ENCODE measurements around the gene IL22RA1.

Gene IL22RA1

GRCh38 chr1:24081190-24081589, 61.8 kb downstream of the IL22RA1 start:
- H3K27ac ChIP-seq = no peak overlapping the region
- H3K9ac ChIP-seq (ENCODE audit: insufficient read length) = no peak overlapping the region
- no peak for DNase-seq (ENCODE audit: low read depth, low spot score)
- no peaks in the 10 kb centered on the region for H3K9me3 ChIP-seq (ENCODE audit: low read depth, low read length)
- no peak for TF ChIP-seq POLR2AphosphoS5 (IDR thresholded peaks at IDR 0.05; ENCODE audit: borderline replicate concordance, low read depth, low read length)
- TF ChIP-seq EZH2 (IDR thresholded peaks at IDR 0.05) = no peak
- TF ChIP-seq FOXP2 (optimal IDR thresholded peaks at IDR 0.05; ENCODE audit: control extremely low read depth, extremely low read length, insufficient read depth) = no peak
- no peak overlapping the region for H3K4me3 ChIP-seq
- no peaks in the 10 kb centered on the region for H3K36me3 ChIP-seq (ENCODE audit: insufficient read depth, low read length)

GRCh38 chr1:24080131-24080530, 62.8 kb downstream of the IL22RA1 start:
- Histone ChIP-seq H3K9me3 (ENCODE audit: low read depth, low read length) (no peaks in the 10 kb centered on the region), H3K36me3 (ENCODE audit: insufficient read depth, low read length) (no peaks in the 10 kb centered on the region), H3K27ac (no peak overlapping the region), H3K9ac (ENCODE audit: insufficient read length) (no peak overlapping the region), H3K4me3 (no peak overlapping the region)
- TF ChIP-seq POLR2AphosphoS5 (IDR thresholded peaks at IDR 0.05; ENCODE audit: borderline replicate concordance, low read depth, low read length) (no peak), EZH2 (IDR thresholded peaks at IDR 0.05) (no peak), FOXP2 (optimal IDR thresholded peaks at IDR 0.05; ENCODE audit: control extremely low read depth, extremely low read length, insufficient read depth) (no peak)
- DNase-seq (ENCODE audit: low read depth, low spot score) = no peak

DNA sequence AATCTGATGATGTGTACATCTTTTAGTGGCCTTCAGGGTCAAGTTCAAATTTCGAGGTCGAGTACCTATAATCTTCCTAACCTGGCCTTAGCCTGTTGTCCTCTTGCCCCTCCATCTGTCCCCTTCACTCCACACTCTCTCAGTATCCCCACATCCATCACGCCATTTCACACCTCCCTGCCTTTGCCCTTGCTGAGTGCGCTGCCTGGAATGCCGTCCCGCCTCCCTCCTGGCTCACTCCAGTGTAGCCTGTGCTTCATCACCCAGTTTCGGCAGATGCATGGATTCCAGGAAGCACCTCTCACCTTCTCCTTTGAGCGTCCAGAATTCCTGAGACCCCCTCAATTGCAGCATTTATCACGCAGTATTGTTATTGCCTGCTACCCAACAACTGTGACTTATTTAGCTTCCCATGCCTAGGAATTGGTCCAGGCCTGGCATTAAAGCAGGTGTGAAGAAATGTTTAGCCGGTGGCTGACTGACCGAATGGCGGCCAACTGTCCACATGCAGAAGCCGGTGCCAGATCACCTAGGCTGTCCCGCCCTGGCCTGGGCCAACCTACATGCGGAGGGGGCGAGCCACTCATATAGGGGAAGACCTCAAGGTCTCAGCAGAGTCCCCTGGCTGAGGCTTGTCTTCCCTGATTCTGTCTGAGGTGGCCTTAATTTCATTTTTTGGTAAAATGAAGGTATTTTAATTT, 65.5 kb downstream of the IL22RA1 start:
- H3K27ac ChIP-seq = no peak overlapping the region
- no peak for DNase-seq (ENCODE audit: low read depth, low spot score)
- TF ChIP-seq POLR2AphosphoS5 (IDR thresholded peaks at IDR 0.05; ENCODE audit: borderline replicate concordance, low read depth, low read length) (no peak), EZH2 (IDR thresholded peaks at IDR 0.05) (no peak), FOXP2 (optimal IDR thresholded peaks at IDR 0.05; ENCODE audit: control extremely low read depth, extremely low read length, insufficient read depth) (no peak)
- H3K9me3 ChIP-seq (ENCODE audit: low read depth, low read length) = no peaks in the 10 kb centered on the region
- H3K36me3 ChIP-seq (ENCODE audit: insufficient read depth, low read length) = no peaks in the 10 kb centered on the region
- no peak overlapping the region for H3K9ac ChIP-seq (ENCODE audit: insufficient read length)
- H3K4me3 ChIP-seq = no peak overlapping the region

DNA sequence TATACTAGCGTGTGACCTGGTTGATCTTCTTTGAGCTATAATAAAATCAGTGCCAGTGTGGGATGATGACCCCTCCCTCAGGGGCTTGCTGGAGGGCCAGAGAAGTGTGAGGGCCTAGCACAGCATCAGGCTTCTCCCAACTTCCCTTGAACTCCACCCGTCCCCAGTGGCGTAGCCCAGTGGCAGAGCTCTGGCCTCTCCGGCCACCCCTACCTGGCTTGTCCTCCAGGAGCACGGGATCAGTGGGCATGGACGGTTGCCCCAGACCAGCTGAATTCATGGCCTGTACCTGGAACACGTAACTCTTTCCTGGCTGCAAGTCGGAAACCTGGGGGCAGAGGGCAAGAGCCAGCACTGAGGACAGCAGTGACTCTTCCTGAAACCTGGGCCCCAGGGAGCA, 67.0 kb downstream of the IL22RA1 start:
- TF ChIP-seq POLR2AphosphoS5 (IDR thresholded peaks at IDR 0.05; ENCODE audit: borderline replicate concordance, low read depth, low read length) (no peak), FOXP2 (optimal IDR thresholded peaks at IDR 0.05; ENCODE audit: control extremely low read depth, extremely low read length, insufficient read depth) (no peak), EZH2 (IDR thresholded peaks at IDR 0.05) (no peak)
- DNase-seq (ENCODE audit: low read depth, low spot score) = no peak
- H3K9ac ChIP-seq (ENCODE audit: insufficient read length) = no peak overlapping the region

GRCh38 chr1:24075590-24075854, 67.4 kb downstream of the IL22RA1 start:
- no peak for DNase-seq (ENCODE audit: low read depth, low spot score)
- no peaks in the 10 kb centered on the region for H3K9me3 ChIP-seq (ENCODE audit: low read depth, low read length)
- TF ChIP-seq FOXP2 (optimal IDR thresholded peaks at IDR 0.05; ENCODE audit: control extremely low read depth, extremely low read length, insufficient read depth) = no peak
- TF ChIP-seq EZH2 (IDR thresholded peaks at IDR 0.05) = no peak
- no peak for TF ChIP-seq POLR2AphosphoS5 (IDR thresholded peaks at IDR 0.05; ENCODE audit: borderline replicate concordance, low read depth, low read length)
- no peak overlapping the region for H3K9ac ChIP-seq (ENCODE audit: insufficient read length)
- H3K4me3 ChIP-seq = no peak overlapping the region
- no peaks in the 10 kb centered on the region for H3K36me3 ChIP-seq (ENCODE audit: insufficient read depth, low read length)
- no peak overlapping the region for H3K27ac ChIP-seq

More for the DNA sequence above, 67.0 kb downstream of the IL22RA1 start:
- H3K9me3 ChIP-seq (ENCODE audit: low read depth, low read length) = no peaks in the 10 kb centered on the region
- H3K4me3 ChIP-seq = no peak overlapping the region
- H3K27ac ChIP-seq = no peak overlapping the region
- no peaks in the 10 kb centered on the region for H3K36me3 ChIP-seq (ENCODE audit: insufficient read depth, low read length)

DNA sequence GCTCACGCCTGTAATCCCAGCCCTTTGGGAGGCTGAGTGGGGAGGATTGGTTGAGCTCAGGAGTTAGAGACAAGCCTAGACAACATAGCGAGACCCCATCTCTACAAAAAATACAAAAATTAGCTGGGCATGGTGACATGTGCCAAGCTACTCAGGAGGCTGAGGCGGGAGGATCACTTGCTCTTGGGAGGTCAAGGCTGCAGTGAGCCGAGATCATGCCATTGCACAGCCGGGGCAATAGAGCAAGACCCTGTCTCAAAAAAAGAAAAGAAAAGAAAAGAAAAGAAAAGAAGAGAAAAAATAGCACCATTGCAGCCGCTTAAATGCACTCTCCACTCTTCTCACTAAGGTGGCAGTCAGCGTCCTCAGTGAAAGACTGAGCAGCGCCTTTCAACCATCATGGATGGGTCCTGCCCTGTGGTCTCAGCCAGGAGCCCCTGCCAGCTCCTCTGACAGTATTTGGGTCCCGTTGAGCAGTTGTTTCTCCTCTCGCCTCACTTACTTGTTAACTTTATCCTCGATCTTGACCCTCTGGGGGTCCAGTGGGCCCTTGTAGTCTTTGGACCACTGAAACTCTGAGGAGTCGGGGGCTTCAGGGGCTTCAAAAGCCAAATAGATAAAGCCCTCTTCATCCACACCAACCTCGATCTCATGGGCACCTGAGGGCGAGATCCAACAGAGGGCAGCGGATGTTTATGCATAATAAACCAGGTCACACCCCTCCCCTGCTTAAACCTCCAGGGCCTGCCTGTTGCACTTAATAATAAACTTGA, 67.9 kb downstream of the IL22RA1 start:
- Histone ChIP-seq H3K36me3 (ENCODE audit: insufficient read depth, low read length) (no peaks in the 10 kb centered on the region), H3K4me3 (no peak overlapping the region), H3K27ac (no peak overlapping the region), H3K9me3 (ENCODE audit: low read depth, low read length) (no peaks in the 10 kb centered on the region), H3K9ac (ENCODE audit: insufficient read length) (no peak overlapping the region)
- no peak for DNase-seq (ENCODE audit: low read depth, low spot score)
- TF ChIP-seq FOXP2 (optimal IDR thresholded peaks at IDR 0.05; ENCODE audit: control extremely low read depth, extremely low read length, insufficient read depth) = no peak
- TF ChIP-seq POLR2AphosphoS5 (IDR thresholded peaks at IDR 0.05; ENCODE audit: borderline replicate concordance, low read depth, low read length) = no peak
- TF ChIP-seq EZH2 (IDR thresholded peaks at IDR 0.05) = no peak

GRCh38 chr1:24074196-24074595, 68.7 kb downstream of the IL22RA1 start:
- H3K36me3 ChIP-seq (ENCODE audit: insufficient read depth, low read length) = no peaks in the 10 kb centered on the region
- no peak for TF ChIP-seq POLR2AphosphoS5 (IDR thresholded peaks at IDR 0.05; ENCODE audit: borderline replicate concordance, low read depth, low read length)
- no peak for TF ChIP-seq FOXP2 (optimal IDR thresholded peaks at IDR 0.05; ENCODE audit: control extremely low read depth, extremely low read length, insufficient read depth)
- no peak for TF ChIP-seq EZH2 (IDR thresholded peaks at IDR 0.05)

DNA sequence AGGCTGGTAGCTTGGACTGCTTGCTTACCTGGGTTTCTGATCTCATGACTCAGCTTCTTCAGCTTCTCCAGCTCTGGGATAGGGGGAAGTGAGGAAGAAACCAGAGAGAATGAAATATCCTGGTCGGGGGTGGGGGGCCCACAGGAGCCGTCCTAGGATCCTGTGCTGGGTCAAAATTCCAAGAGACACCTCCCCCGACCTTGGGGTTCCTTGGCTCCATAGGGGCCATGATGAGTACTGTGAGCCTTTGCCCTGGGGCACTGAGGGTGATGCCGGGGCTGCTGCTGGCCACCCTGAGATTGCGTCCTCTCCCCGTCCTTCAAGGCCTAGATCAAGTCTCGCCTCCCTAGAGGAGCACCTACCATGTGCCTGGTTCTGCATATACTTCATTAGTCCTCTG, 71.0 kb downstream of the IL22RA1 start:
- Histone ChIP-seq H3K27ac (no peak overlapping the region), H3K9me3 (ENCODE audit: low read depth, low read length) (no peaks in the 10 kb centered on the region), H3K4me3 (no peak overlapping the region), H3K36me3 (ENCODE audit: insufficient read depth, low read length) (no peaks in the 10 kb centered on the region), H3K9ac (ENCODE audit: insufficient read length) (no peak overlapping the region)
- DNase-seq (ENCODE audit: low read depth, low spot score) = no peak
- TF ChIP-seq FOXP2 (optimal IDR thresholded peaks at IDR 0.05; ENCODE audit: control extremely low read depth, extremely low read length, insufficient read depth) = no peak

More at GRCh38 chr1:24074196-24074595, 68.7 kb downstream of the IL22RA1 start:
- no peak for DNase-seq (ENCODE audit: low read depth, low spot score)
- no peak overlapping the region for H3K9ac ChIP-seq (ENCODE audit: insufficient read length)
- H3K27ac ChIP-seq = no peak overlapping the region
- no peaks in the 10 kb centered on the region for H3K9me3 ChIP-seq (ENCODE audit: low read depth, low read length)
- H3K4me3 ChIP-seq = no peak overlapping the region

Measured in SK-N-MC (cell line).